HEK293 (cell line): ENCODE measurements around the gene CTPS2.

ENCODE experiments used
- CTCF ChIA-PET: fragments of 350-600 bp; formaldehyde crosslinking; extraction: SDS; loops from one replicate; lab custom pipeline; 2021; ENCODE audit warnings: antibody characterized with exemption; lab: Yijun Ruan, JAX
- POLR2A ChIA-PET: fragments of 300-600 bp; formaldehyde crosslinking; extraction: SDS; loops from one replicate; lab custom pipeline; 2020; ENCODE audit warnings: antibody characterized with exemption, inconsistent platforms; lab: Yijun Ruan, JAX
- H3K27ac ChIP-seq: fragments of 200-500 bp; sonication (Bioruptor generic); 2 replicates; pipeline ENCODE4 v1.5.1; 2014; ENCODE audit warnings: low read depth, low read length, control low read depth, inconsistent platforms; ENCODE audit errors: extremely low read depth
- H3K36me3 ChIP-seq, 2 experiments: fragments of 200-500 bp in 1 of 2; sonication (Bioruptor generic) in 1 of 2; 1 replicate in 1 of 2; 2 replicates in 1 of 2; pipeline ENCODE4 v1.5.1; 2014 to 2017; ENCODE audit warnings: inconsistent platforms in 2 of 2, low read length in 2 of 2; ENCODE audit not compliant: control insufficient read depth in 2 of 2, insufficient read depth in 1 of 2
- H3K4me1 ChIP-seq: fragments of 200-500 bp; sonication (Bioruptor generic); 2 replicates; pipeline ENCODE4 v1.5.1; 2014; ENCODE audit warnings: mild to moderate bottlenecking, low read length, inconsistent platforms; ENCODE audit not compliant: control insufficient read depth, insufficient read depth
- H3K4me3 ChIP-seq: 2 replicates; pipeline ENCODE4 v1.5.1; 2011; ENCODE audit warnings: low read depth, mild to moderate bottlenecking, control low read depth, low read length, moderate library complexity
- H3K9me3 ChIP-seq: fragments of 200-500 bp; sonication (Bioruptor generic); 2 replicates; pipeline ENCODE4 v1.5.1; 2014; ENCODE audit warnings: low read depth, low read length, inconsistent platforms; ENCODE audit not compliant: control insufficient read depth, insufficient read depth
- FEZF1 ChIP-seq: fragments of 450-650 bp; formaldehyde crosslinking; IDR thresholded peaks from 2 replicates; pipeline ENCODE4 v1.5.1; 2016; ENCODE audit warnings: missing biosample characterization, missing genetic modification characterization
- HOXD13 ChIP-seq: sonication (generic); formaldehyde crosslinking; IDR thresholded peaks from 2 replicates; pipeline ENCODE4 v1.8.0; 2022; ENCODE audit warnings: missing genetic modification reagents, borderline replicate concordance
- KLF10 ChIP-seq: fragments of 450-650 bp; IDR thresholded peaks from 2 replicates; pipeline ENCODE4 v1.5.1; 2018; ENCODE audit warnings: missing biosample characterization, mild to moderate bottlenecking, missing genetic modification characterization
- KLF17 ChIP-seq: fragments of 450-650 bp; formaldehyde crosslinking; IDR thresholded peaks from 2 replicates; pipeline ENCODE4 v1.5.1; 2016; ENCODE audit warnings: missing biosample characterization, missing genetic modification characterization
- KLF9 ChIP-seq: fragments of 450-650 bp; formaldehyde crosslinking; IDR thresholded peaks from 2 replicates; pipeline ENCODE4 v1.5.1; 2016; ENCODE audit warnings: missing biosample characterization, missing genetic modification characterization, low read depth
- YY1 ChIP-seq: fragments of 450-650 bp; formaldehyde crosslinking; IDR thresholded peaks from 2 replicates; pipeline ENCODE4 v1.5.1; 2018; ENCODE audit warnings: missing biosample characterization, missing genetic modification characterization
- ZBTB1 ChIP-seq: fragments of 450-650 bp; formaldehyde crosslinking; IDR thresholded peaks from 2 replicates; pipeline ENCODE4 v1.5.1; 2016; ENCODE audit warnings: missing biosample characterization, missing genetic modification characterization
- ZBTB10 ChIP-seq: fragments of 450-650 bp; formaldehyde crosslinking; IDR thresholded peaks from 2 replicates; pipeline ENCODE4 v1.5.1; 2016; ENCODE audit warnings: missing biosample characterization, missing genetic modification characterization
- ZEB2 ChIP-seq: fragments of 450-650 bp; formaldehyde crosslinking; IDR thresholded peaks from 2 replicates; pipeline ENCODE4 v1.5.1; 2016; ENCODE audit warnings: missing biosample characterization, missing genetic modification characterization
- ZFP3 ChIP-seq: fragments of 450-650 bp; formaldehyde crosslinking; IDR thresholded peaks from 2 replicates; pipeline ENCODE4 v1.5.1; 2016; ENCODE audit warnings: low read depth, missing biosample characterization, missing genetic modification characterization
- ZNF112 ChIP-seq: fragments of 450-650 bp; formaldehyde crosslinking; IDR thresholded peaks from 2 replicates; pipeline ENCODE4 v1.5.0; 2017; ENCODE audit warnings: missing biosample characterization, missing genetic modification characterization
- ZNF121 ChIP-seq: fragments of 450-650 bp; formaldehyde crosslinking; IDR thresholded peaks from 2 replicates; pipeline ENCODE4 v1.5.1; 2016; ENCODE audit warnings: missing biosample characterization, missing genetic modification characterization
- ZNF146 ChIP-seq: fragments of 450-650 bp; formaldehyde crosslinking; IDR thresholded peaks from 2 replicates; pipeline ENCODE4 v1.5.1; 2016; ENCODE audit warnings: missing biosample characterization, missing genetic modification characterization
- ZNF148 ChIP-seq: fragments of 450-650 bp; formaldehyde crosslinking; IDR thresholded peaks from 2 replicates; pipeline ENCODE4 v1.5.0; 2017; ENCODE audit warnings: missing biosample characterization, missing genetic modification characterization, borderline replicate concordance
- ZNF248 ChIP-seq: fragments of 450-650 bp; formaldehyde crosslinking; IDR thresholded peaks from 2 replicates; pipeline ENCODE4 v1.5.1; 2017; ENCODE audit warnings: missing biosample characterization, missing genetic modification characterization
- ZNF394 ChIP-seq: fragments of 450-650 bp; formaldehyde crosslinking; IDR thresholded peaks from 2 replicates; pipeline ENCODE4 v1.5.1; 2016; ENCODE audit warnings: missing biosample characterization, missing genetic modification characterization, mild to moderate bottlenecking, moderate library complexity, borderline replicate concordance
- ZNF404 ChIP-seq: fragments of 450-650 bp; formaldehyde crosslinking; IDR thresholded peaks from 2 replicates; pipeline ENCODE4 v1.5.1; 2017; ENCODE audit warnings: missing biosample characterization, missing genetic modification characterization
- ZNF544 ChIP-seq: fragments of 450-650 bp; formaldehyde crosslinking; IDR thresholded peaks from 2 replicates; pipeline ENCODE4 v1.5.0; 2017; ENCODE audit warnings: missing biosample characterization, missing genetic modification characterization
- ZNF600 ChIP-seq: fragments of 450-650 bp; formaldehyde crosslinking; IDR thresholded peaks from 2 replicates; pipeline ENCODE4 v1.5.1; 2016; ENCODE audit warnings: missing biosample characterization, missing genetic modification characterization
- ZNF654 ChIP-seq: fragments of 450-650 bp; formaldehyde crosslinking; IDR thresholded peaks from 2 replicates; pipeline ENCODE4 v1.5.1; 2016; ENCODE audit warnings: low read depth, missing biosample characterization, missing genetic modification characterization
- ZNF704 ChIP-seq: fragments of 450-650 bp; formaldehyde crosslinking; IDR thresholded peaks from 2 replicates; pipeline ENCODE4 v1.5.1; 2016; ENCODE audit warnings: missing biosample characterization, missing genetic modification characterization
- ZNF776 ChIP-seq: fragments of 450-650 bp; formaldehyde crosslinking; IDR thresholded peaks from 2 replicates; pipeline ENCODE4 v1.5.0; 2017; ENCODE audit warnings: missing biosample characterization, missing genetic modification characterization, borderline replicate concordance
- ZNF785 ChIP-seq: fragments of 450-650 bp; formaldehyde crosslinking; IDR thresholded peaks from 2 replicates; pipeline ENCODE4 v1.5.1; 2016; ENCODE audit warnings: missing biosample characterization, missing genetic modification characterization
- ZNF792 ChIP-seq: fragments of 450-650 bp; formaldehyde crosslinking; IDR thresholded peaks from 2 replicates; pipeline ENCODE4 v1.5.1; 2016; ENCODE audit warnings: missing biosample characterization, missing genetic modification characterization

The CTPS2 gene

GRCh38 chrX:16560173-16560572 lies 152.3 kb downstream of the CTPS2 start:
- no peak overlapping the region for H3K27ac ChIP-seq
- H3K36me3 ChIP-seq, result no peaks in the 10 kb centered on the region
- POLR2A ChIA-PET, result no interaction called here
- no peaks in the 10 kb centered on the region for H3K9me3 ChIP-seq
- TF ChIP-seq ZNF248 (tag by site-specific recombination) (no peak), ZNF776 (no peak), ZNF704 (no peak), ZBTB1 (tag by site-specific recombination) (no peak), ZNF394 (tag by site-specific recombination) (no peak), ZBTB10 (no peak), KLF9 (tag by site-specific recombination) (no peak), ZNF544 (no peak), ZNF654 (tag by site-specific recombination) (no peak), ZNF785 (tag by site-specific recombination) (no peak), YY1 (no peak), ZNF792 (tag by site-specific recombination) (no peak), ZEB2 (tag by site-specific recombination) (no peak), ZNF146 (tag by site-specific recombination) (no peak), ZNF600 (tag by site-specific recombination) (no peak), KLF10 (no peak), ZFP3 (tag by site-specific recombination) (no peak)
- TF ChIP-seq, all 188 proteins: peak for 0
- Histone ChIP-seq H3K4me1 (no peaks in the 10 kb centered on the region), H3K4me3 (no peak overlapping the region)
- CTCF ChIA-PET, result no interaction called here

- Histone ChIP-seq H3K36me3 (no peaks in the 10 kb centered on the region), H3K9me3 (no peaks in the 10 kb centered on the region), H3K4me1 (no peaks in the 10 kb centered on the region), H3K27ac (no peak overlapping the region), H3K4me3 (no peak overlapping the region)
- ChIA-PET POLR2A (no interaction called here), CTCF (interaction anchor here (0.6 kb wide), 1 partner anchor 532 kb away, joined by 3 read pairs; no protein-coding TSS in a partner anchor)
- TF ChIP-seq KLF17 (tag by site-specific recombination), result no peak
Observed at GRCh38 chrX:16559206-16559619, 153.3 kb downstream of the CTPS2 start.

GRCh38 chrX:16558489-16558888 lies 154.0 kb downstream of the CTPS2 start:
- H3K4me3 ChIP-seq, result no peak overlapping the region
- TF ChIP-seq ZNF148 (tag by site-specific recombination) (no peak), ZNF121 (tag by site-specific recombination) (no peak), ZNF404 (no peak), HOXD13 (no peak), ZNF112 (tag by site-specific recombination) (no peak), FEZF1 (tag by site-specific recombination) (no peak)
- H3K4me1 ChIP-seq, result no peaks in the 10 kb centered on the region
- ChIA-PET POLR2A (no interaction called here), CTCF (no interaction called here)
- H3K36me3 ChIP-seq, result no peaks in the 10 kb centered on the region
- no peak overlapping the region for H3K27ac ChIP-seq
- H3K9me3 ChIP-seq, result no peaks in the 10 kb centered on the region
